MG63 (cell line): ENCODE results near the gene FSTL4. TPM values are rescaled to one million over a fixed set of nuclear protein-coding genes. Genes with fewer than 3 reads are reported as not detected.

Source experiments
- DNase-seq: peaks from one replicate; pipeline ENCODE4 v3.0.0-alpha.2; 2020
- H3K27me3 ChIP-seq: fragments of 250-450 bp; sonication (Bioruptor Pico); 2 replicates; pipeline ENCODE4 v1.5.1; 2020; ENCODE audit warnings: mild to moderate bottlenecking, moderate library complexity
- H3K36me3 ChIP-seq: fragments of 250-450 bp; sonication (Bioruptor Pico); 2 replicates; pipeline ENCODE4 v1.5.1; 2020; ENCODE audit warnings: mild to moderate bottlenecking, moderate library complexity
- H3K4me3 ChIP-seq: fragments of 250-450 bp; sonication (Bioruptor Pico); 2 replicates; pipeline ENCODE4 v1.5.1; 2020; ENCODE audit warnings: mild to moderate bottlenecking, moderate library complexity
- H3K9me3 ChIP-seq: fragments of 250-450 bp; sonication (Bioruptor Pico); 2 replicates; pipeline ENCODE4 v1.5.1; 2020; ENCODE audit warnings: mild to moderate bottlenecking, moderate library complexity
- total RNA-seq: library from RNA; depleted of rRNA; stranded (reverse); fragments of >200 nt; shearing (Covaris generic); gene quantifications from 2 replicates; pipeline ENCODE4 v1.2.3, GENCODE V29; 2014; ENCODE audit warnings: low replicate concordance

FSTL4 gene
- total RNA-seq, 1 experiment from 2014 or later: not detected

- Histone ChIP-seq H3K36me3 (no peaks in the 10 kb centered on the region), H3K27me3 (no peaks in the 10 kb centered on the region), H3K4me3 (no peak overlapping the region), H3K9me3 (no peaks in the 10 kb centered on the region)
- no peak for DNase-seq
Observed at GRCh38 chr5:133340002-133340755, 272.2 kb downstream of the FSTL4 start.

- Histone ChIP-seq H3K4me3 (no peak overlapping the region), H3K9me3 (no peaks in the 10 kb centered on the region), H3K36me3 (no peaks in the 10 kb centered on the region), H3K27me3 (no peaks in the 10 kb centered on the region)
- no peak for DNase-seq
Observed at GRCh38 chr5:133338504-133339355, 273.6 kb downstream of the FSTL4 start.

- DNase-seq: no peak
- H3K4me3 ChIP-seq: no peak overlapping the region
Observed at GRCh38 chr5:133337795-133338445, 274.4 kb downstream of the FSTL4 start.

GRCh38 chr5:133336969-133337410, 275.4 kb downstream of the FSTL4 start:
- H3K27me3 ChIP-seq: no peaks in the 10 kb centered on the region
- H3K4me3 ChIP-seq: no peak overlapping the region
- H3K36me3 ChIP-seq: no peaks in the 10 kb centered on the region
- DNase-seq: no peak
- no peaks in the 10 kb centered on the region for H3K9me3 ChIP-seq

More at GRCh38 chr5:133337795-133338445, 274.4 kb downstream of the FSTL4 start:
- no peaks in the 10 kb centered on the region for H3K9me3 ChIP-seq
- no peaks in the 10 kb centered on the region for H3K27me3 ChIP-seq
- H3K36me3 ChIP-seq: no peaks in the 10 kb centered on the region

- DNase-seq: no peak
- Histone ChIP-seq H3K9me3 (no peaks in the 10 kb centered on the region), H3K4me3 (no peak overlapping the region), H3K36me3 (no peaks in the 10 kb centered on the region), H3K27me3 (no peaks in the 10 kb centered on the region)
Observed at GRCh38 chr5:133336121-133336968, 276.0 kb downstream of the FSTL4 start.

- no peak for DNase-seq
- H3K4me3 ChIP-seq: no peak overlapping the region
Observed at GRCh38 chr5:133334796-133335639, 277.3 kb downstream of the FSTL4 start.

GRCh38 chr5:133333326-133334150, 278.8 kb downstream of the FSTL4 start:
- DNase-seq: no peak
- Histone ChIP-seq H3K27me3 (no peaks in the 10 kb centered on the region), H3K4me3 (no peak overlapping the region), H3K36me3 (no peaks in the 10 kb centered on the region), H3K9me3 (no peaks in the 10 kb centered on the region)

More at GRCh38 chr5:133334796-133335639, 277.3 kb downstream of the FSTL4 start:
- no peaks in the 10 kb centered on the region for H3K36me3 ChIP-seq
- H3K27me3 ChIP-seq: no peaks in the 10 kb centered on the region
- H3K9me3 ChIP-seq: no peaks in the 10 kb centered on the region

GRCh38 chr5:133332439-133333024, 279.8 kb downstream of the FSTL4 start:
- DNase-seq: no peak
- no peaks in the 10 kb centered on the region for H3K27me3 ChIP-seq

GRCh38 chr5:133331941-133332340, 280.4 kb downstream of the FSTL4 start:
- DNase-seq: no peak
- H3K9me3 ChIP-seq: no peaks in the 10 kb centered on the region
- no peaks in the 10 kb centered on the region for H3K27me3 ChIP-seq
- no peaks in the 10 kb centered on the region for H3K36me3 ChIP-seq
- H3K4me3 ChIP-seq: no peak overlapping the region

More at GRCh38 chr5:133332439-133333024, 279.8 kb downstream of the FSTL4 start:
- H3K4me3 ChIP-seq: no peak overlapping the region
- no peaks in the 10 kb centered on the region for H3K36me3 ChIP-seq
- no peaks in the 10 kb centered on the region for H3K9me3 ChIP-seq

GRCh38 chr5:133330956-133331355, 281.4 kb downstream of the FSTL4 start:
- DNase-seq: no peak
- Histone ChIP-seq H3K9me3 (no peaks in the 10 kb centered on the region), H3K27me3 (no peaks in the 10 kb centered on the region), H3K36me3 (no peaks in the 10 kb centered on the region), H3K4me3 (no peak overlapping the region)

- H3K9me3 ChIP-seq: no peaks in the 10 kb centered on the region
- no peaks in the 10 kb centered on the region for H3K36me3 ChIP-seq
- H3K4me3 ChIP-seq: no peak overlapping the region
- no peak for DNase-seq
- H3K27me3 ChIP-seq: no peaks in the 10 kb centered on the region
Observed at GRCh38 chr5:133328800-133329199, 283.5 kb downstream of the FSTL4 start.

- H3K27me3 ChIP-seq: no peaks in the 10 kb centered on the region
- no peaks in the 10 kb centered on the region for H3K9me3 ChIP-seq
- no peaks in the 10 kb centered on the region for H3K36me3 ChIP-seq
- no peak for DNase-seq
- no peak overlapping the region for H3K4me3 ChIP-seq
Observed at GRCh38 chr5:133327946-133328401, 284.4 kb downstream of the FSTL4 start.

GRCh38 chr5:133326361-133326760, 286.0 kb downstream of the FSTL4 start:
- Histone ChIP-seq H3K9me3 (no peaks in the 10 kb centered on the region), H3K4me3 (no peak overlapping the region), H3K27me3 (no peaks in the 10 kb centered on the region), H3K36me3 (no peaks in the 10 kb centered on the region)
- DNase-seq: no peak

GRCh38 chr5:133325864-133326263, 286.5 kb downstream of the FSTL4 start:
- Histone ChIP-seq H3K9me3 (no peaks in the 10 kb centered on the region), H3K36me3 (no peaks in the 10 kb centered on the region), H3K27me3 (no peaks in the 10 kb centered on the region), H3K4me3 (no peak overlapping the region)
- DNase-seq: no peak
